ENCODE data around the gene TBX1.
"Not testable (repeated sequence)": the region's sequence is repeated elsewhere in the genome, so short reads cannot be mapped to it uniquely, and the experiment has no call there.

Gene TBX1

GRCh38 chr22:19723232-19723982 is 37.2 kb upstream of the TBX1 start, which contains the start of gene GP1BB:
TSS of gene GP1BB (plus strand) at chr22:19723539. CDS start at chr22:19723570, 31 bp downstream.
- no peak for FAIRE-seq

DNA sequence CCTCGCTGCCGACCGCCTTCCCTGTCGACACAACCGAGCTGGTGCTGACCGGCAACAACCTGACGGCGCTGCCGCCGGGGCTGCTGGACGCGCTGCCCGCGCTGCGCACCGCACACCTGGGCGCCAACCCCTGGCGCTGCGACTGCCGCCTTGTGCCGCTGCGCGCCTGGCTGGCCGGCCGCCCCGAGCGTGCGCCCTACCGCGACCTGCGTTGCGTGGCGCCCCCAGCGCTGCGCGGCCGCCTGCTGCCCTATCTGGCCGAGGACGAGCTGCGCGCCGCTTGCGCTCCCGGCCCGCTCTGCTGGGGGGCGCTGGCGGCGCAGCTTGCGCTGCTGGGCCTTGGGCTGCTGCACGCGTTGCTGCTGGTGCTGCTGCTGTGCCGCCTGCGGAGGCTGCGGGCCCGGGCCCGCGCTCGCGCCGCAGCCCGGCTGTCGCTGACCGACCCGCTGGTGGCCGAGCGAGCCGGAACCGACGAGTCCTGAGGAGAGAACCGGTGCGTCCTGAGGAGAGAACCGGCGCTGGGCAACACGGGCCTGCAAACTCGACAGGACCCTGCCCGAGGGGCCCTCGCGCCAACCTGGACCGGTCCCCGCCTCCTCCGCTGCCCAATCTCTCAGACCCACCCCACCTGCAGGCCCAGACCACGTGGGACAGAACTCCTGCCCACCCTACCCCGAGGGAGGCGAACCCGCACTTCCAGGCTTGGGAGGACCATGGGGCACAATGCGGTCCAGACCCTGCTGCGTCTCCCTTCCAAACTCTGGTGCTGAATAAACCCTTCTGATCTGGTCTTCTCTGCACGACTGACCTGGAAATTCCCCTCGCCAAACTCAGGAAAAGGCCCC is 36.4 kb upstream of the TBX1 start:
- FAIRE-seq, result no peak

DNA sequence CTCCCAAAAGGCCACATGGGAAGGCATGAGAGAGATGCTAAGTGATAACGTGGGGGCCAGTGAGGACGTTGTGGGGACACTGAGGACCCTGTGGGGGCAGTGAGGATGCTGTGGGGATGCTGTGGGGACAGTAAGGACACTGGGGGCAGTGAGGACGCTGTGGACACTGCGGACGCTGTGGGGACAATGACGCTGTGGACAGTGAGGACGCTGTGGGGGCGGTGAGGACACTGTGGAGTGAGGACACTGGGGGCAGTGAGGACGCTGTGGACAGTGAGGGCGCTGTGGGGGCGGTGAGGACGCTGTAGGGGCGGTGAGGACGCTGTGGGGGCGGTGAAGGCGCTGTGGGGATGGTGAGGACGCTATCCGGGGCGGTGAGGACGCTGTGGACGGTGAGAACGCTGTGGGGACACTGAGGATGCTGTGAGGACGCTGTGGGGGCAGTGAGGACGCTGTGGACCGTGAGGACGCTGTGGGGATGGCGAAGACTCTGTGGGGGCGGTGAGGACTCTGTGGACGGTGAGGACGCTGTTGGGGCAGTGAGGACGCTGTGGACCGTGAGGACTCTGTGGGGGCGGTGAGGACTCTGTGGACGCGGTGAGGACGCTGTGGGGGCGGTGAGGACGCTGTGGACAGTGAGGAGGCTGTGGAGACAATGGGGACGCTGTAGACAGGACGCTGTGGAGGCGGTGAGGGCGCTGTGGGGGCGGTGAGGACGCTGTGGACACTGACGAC is 35.5 kb upstream of the TBX1 start:
- no peak for FAIRE-seq

DNA sequence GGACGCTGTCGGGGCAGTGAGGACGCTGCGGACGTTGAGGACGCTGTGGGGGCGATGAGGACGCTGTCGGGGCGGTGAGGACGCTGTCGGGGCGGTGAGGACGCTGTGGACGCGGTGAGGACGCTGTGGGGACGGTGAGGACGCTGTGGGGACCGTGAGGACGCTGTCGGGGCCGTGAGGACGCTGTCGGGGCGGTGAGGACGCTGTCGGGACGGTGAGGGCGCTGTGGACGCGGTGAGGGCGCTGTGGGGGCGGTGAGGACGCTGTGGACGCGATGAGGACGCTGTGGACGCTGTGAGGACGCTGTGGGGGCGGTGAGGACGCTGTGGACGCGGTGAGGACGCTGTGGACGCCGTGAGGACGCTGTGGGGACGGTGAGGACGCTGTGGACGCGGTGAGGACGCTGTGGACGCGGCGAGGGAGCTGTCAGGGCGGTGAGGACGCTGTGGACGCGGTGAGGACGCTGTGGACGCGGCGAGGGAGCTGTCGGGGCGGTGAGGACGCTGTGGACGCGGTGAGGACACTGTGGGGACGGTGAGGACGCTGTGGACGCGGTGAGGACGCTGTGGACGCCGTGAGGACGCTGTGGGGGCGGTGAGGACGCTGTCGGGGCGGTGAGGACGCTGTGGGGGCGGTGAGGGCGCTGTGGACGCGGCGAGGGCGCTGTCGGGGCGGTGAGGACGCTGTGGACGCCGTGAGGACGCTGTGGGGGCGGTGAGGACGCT is 34.4 kb upstream of the TBX1 start:
- FAIRE-seq, result not testable (repeated sequence)

DNA sequence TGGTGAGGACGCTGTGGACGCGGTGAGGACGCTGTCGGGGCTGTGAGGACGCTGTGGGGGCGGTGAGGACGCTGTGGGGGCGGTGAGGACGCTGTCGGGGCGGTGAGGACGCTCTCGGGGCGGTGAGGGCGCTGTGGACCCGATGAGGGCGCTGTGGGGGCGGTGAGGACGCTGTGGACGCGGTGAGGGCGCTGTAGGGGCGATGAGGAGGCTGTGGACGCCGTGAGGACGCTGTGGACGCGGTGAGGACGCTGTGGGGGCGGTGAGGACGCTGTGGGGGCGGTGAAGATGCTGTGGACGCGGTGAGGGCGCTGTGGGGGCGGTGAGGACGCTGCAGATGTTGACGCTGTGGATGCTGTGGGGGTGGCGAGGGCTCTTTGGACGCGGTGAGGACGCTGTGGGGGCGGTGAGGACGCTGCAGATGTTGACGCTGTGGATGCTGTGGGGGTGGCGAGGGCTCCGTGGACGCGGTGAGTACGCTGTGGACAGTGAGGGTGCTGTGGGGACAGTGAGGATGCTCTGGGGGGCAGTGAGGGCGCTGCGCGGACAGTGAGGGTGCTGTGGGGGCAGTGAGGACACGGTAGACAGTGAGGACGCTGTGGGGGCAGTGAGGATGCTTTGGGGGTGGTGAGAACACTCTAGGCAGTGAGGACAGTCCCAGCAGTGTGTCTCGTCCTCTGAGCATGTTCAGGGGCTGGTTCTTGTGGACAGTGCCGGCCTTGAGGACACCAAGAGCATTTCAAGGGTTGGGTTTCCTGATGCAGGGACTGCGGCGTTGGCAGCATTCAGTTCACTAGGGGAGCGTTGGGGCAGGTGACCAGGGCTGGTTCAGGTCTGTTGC is 33.0 kb upstream of the TBX1 start:
- no peak for FAIRE-seq

DNA sequence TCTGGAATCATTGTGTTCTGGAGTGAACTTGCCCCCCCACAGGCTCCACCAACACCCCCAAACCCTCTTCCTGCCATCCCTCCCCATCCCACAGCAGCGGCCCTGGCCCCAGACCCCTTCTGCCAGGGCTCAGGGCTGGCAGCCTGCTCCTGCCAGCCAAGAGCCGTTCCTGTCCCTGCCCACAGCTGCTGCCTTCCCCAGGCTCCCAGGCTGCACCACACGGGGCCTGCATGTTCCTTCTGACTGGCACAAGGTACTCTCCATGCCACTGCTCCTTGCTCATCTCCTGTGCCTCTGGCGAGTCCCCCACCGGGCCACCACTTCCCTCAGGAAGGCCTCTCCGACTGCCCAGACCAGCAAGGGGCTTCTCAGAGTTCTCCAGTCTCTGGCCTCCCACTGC is 32.3 kb upstream of the TBX1 start:
- no peak for FAIRE-seq

DNA sequence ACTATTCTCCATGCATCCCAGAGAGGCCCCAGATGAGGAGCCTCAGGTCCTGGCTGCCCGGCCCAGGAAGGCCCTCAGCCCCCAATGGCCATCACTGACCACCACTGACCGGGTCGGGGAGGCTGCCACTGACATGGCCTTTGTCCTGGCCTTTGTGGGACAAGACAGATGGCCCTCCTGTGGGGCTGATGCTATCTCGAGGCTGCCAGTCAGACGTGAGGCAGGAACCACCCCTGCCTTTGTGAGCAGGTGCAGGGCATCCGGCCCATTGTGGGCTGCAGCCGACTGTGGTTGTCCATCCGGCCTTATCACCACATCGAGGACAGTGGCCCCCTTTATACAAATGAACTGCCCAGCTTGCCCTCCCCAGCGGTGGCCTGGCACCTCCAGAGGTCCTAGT is 31.7 kb upstream of the TBX1 start:
- no peak for FAIRE-seq

- FAIRE-seq, result no peak
Observed at GRCh38 chr22:19729507-19729906, 31.1 kb upstream of the TBX1 start.

- no peak for FAIRE-seq
Observed at GRCh38 chr22:19730198-19730597, 30.4 kb upstream of the TBX1 start.

GRCh38 chr22:19730655-19731360 is 29.8 kb upstream of the TBX1 start:
- no peak for FAIRE-seq

GRCh38 chr22:19731361-19732135 is 29.0 kb upstream of the TBX1 start:
- FAIRE-seq, result no peak

GRCh38 chr22:19732403-19733113 is 28.0 kb upstream of the TBX1 start:
- FAIRE-seq, result no peak

DNA sequence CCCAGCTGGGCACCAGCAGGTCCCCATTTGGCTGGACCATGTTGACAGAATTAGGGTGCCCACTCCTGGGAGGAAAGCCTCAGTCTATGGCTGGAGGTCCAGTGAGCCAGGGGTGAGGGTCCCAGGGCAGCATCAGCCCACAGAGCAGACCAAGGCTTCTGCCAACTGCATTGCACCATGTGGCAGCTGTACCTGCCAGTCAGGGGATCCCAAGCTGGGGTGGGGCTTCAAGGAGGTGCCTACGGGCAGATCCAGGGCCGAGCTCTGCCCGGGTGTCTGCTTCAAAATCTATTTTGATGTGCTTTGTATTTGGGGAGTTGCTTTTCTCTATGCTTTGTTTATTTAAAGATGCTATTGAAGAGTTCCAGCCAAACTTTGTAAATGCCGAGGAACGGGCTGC is 26.8 kb upstream of the TBX1 start:
- no peak for FAIRE-seq

GRCh38 chr22:19734163-19734562 is 26.4 kb upstream of the TBX1 start:
- FAIRE-seq, result no peak

- FAIRE-seq, result no peak
Observed at GRCh38 chr22:19734837-19735382, 25.7 kb upstream of the TBX1 start.

DNA sequence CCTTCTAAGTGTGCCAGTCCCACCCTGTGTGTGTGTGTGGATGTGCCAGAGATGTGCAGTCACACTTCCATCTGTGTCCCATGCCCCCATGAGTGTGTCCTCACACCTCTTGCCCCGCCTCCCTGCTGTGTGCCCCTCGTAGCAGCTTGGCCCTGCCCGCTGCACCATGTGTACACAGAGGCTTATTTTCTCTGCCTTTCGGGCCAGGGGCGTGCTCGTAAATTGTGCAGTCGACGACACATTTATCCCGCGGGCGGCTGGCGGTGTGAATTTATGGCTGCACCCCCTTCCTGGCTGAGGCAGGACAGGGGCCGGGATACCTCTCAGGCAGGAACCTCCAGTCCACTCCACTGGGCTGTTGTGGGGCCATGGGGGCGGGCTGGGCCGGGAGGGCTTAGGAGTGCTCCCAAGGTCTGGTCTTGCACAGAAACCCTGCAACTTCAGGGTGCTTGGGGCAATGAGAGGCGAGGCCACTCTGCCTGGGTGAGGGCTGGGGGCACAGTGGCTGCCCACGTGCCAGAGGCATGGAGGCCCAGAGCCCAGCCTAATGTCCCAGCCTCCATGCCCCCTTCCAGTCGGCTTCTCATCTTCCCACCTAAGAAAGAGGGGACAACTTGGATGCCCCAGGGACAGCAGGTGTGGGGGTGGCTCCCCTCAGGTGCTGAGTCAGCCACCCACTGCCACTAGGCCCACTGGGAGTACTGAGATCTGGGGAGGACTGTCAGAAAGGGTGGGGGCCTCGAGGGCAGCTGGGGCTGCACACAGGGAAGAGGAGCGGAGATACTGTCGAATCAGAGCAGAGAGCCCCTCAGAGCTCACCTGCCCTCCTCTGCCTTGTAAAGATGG is 24.7 kb upstream of the TBX1 start:
- no peak for FAIRE-seq

GRCh38 chr22:19737846-19738663 is 22.5 kb upstream of the TBX1 start:
- no peak for FAIRE-seq

Data from A204.1 (cell line).